HG03139 (cell line): ENCODE results near the gene WDR26.

Experiments
- ATAC-seq: cut with Tn5 transposase; IDR thresholded peaks from one replicate; pipeline ENCODE4 v1.9.1; 2021; ENCODE audit not compliant: unreplicated experiment

WDR26 gene

GRCh38 chr1:224402472-224403036 lies 32.0 kb downstream of the WDR26 start:
- no peak for ATAC-seq

- ATAC-seq: no peak
Observed at GRCh38 chr1:224399887-224400286, 34.7 kb downstream of the WDR26 start.

GRCh38 chr1:224393294-224393693 lies 41.3 kb downstream of the WDR26 start:
- ATAC-seq: no peak

GRCh38 chr1:224392411-224393249 lies 42.0 kb downstream of the WDR26 start:
- no peak for ATAC-seq

- no peak for ATAC-seq
Observed at GRCh38 chr1:224390517-224390916, 44.1 kb downstream of the WDR26 start.

- no peak for ATAC-seq
Observed at GRCh38 chr1:224387943-224388342, 46.7 kb downstream of the WDR26 start.

GRCh38 chr1:224387302-224387912 lies 47.2 kb downstream of the WDR26 start:
- no peak for ATAC-seq

- ATAC-seq: no peak
Observed at GRCh38 chr1:224383218-224383617, 51.4 kb downstream of the WDR26 start.

- no peak for ATAC-seq
Observed at GRCh38 chr1:224381880-224382548, 52.6 kb downstream of the WDR26 start.

- peak; percentile 75 for ATAC-seq
Observed at GRCh38 chr1:224380003-224380402, 54.6 kb downstream of the WDR26 start.

- no peak for ATAC-seq
Observed at GRCh38 chr1:224378855-224379631, 55.6 kb downstream of the WDR26 start.

GRCh38 chr1:224377676-224378006 lies 57.0 kb downstream of the WDR26 start:
- peak; percentile 41 for ATAC-seq

GRCh38 chr1:224375059-224375458 lies 59.5 kb downstream of the WDR26 start:
- no peak for ATAC-seq

GRCh38 chr1:224373008-224373590 lies 61.5 kb downstream of the WDR26 start:
- ATAC-seq: no peak

GRCh38 chr1:224368409-224368808 lies 66.2 kb downstream of the WDR26 start:
- ATAC-seq: no peak

- no peak for ATAC-seq
Observed at GRCh38 chr1:224359207-224359606, 75.4 kb downstream of the WDR26 start.

- no peak for ATAC-seq
Observed at GRCh38 chr1:224358237-224358636, 76.4 kb downstream of the WDR26 start.

- ATAC-seq: no peak
Observed at GRCh38 chr1:224357626-224358124, 76.9 kb downstream of the WDR26 start.

GRCh38 chr1:224356685-224357625 lies 77.6 kb downstream of the WDR26 start, which contains the start of gene CNIH4:
CNIH4 (plus strand) TSS chr1:224356879; CDS start chr1:224356925, 46 bp downstream.
- ATAC-seq: peak; percentile 99
